SKM-1 treated with dmso at 0.1 percent for 144 hours (cell line): ENCODE measurements around the gene INTS11.

Source experiments
- DNase-seq: peaks from one replicate; lab custom pipeline; 2025; ENCODE audit not compliant: unreplicated experiment; lab: John Stamatoyannopoulos, UW

Gene INTS11

DNA sequence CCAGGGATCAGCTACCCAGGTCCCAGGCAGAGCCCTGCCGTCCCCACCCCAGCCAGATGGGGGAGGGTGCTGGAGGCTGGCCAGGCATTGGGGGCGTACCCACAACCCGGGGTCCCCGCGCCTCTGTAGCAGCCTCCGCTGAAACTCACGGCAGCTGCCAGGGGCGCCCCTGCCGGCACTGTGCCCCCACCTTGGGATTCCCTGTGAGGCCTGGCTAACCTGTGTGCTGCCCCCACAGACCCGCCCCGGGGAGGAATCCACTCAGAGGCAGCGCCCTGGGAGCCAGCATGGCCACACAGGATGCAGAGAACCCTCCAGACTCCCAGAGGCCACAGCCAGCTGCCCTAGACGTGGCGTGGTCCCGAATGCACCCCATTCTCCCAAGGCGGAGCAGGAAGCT, 20.9 kb upstream of the INTS11 start:
- no peak for DNase-seq

GRCh38 chr1:1344655-1345361, 20.3 kb upstream of the INTS11 start:
- peak; percentile 20 for DNase-seq

DNA sequence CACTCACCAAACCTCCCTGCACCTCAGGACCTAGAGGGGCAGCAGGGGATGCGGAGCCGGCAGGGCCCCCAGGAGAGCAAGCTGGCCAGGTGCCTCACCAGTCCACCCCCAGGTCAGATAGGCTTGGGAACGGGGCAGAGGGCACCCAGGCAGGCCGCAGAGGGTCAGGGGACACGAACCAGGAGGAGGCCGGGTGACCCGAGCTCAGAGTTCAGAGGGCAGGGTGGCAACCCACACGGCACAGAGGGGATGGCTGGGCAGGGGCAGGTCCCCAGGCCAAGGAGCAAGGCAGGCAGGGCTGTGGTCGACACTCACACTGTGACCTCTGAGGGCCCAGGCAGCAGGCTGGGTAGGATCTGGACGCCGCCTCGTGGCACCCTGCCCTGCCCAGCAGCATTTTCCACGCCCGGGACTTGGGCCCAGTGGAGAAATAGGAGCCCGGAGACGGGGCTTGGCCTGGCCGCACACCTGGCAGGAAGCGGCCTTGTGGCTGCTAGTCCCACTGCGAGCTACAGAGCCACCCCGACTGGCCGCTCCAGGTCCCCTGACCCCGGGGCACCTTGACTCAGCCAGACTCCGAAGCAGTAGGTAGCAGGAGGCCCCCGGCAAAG, 19.5 kb upstream of the INTS11 start:
- no peak for DNase-seq

GRCh38 chr1:1342584-1343115, 18.2 kb upstream of the INTS11 start:
- DNase-seq, result no peak

GRCh38 chr1:1342061-1342562, 17.7 kb upstream of the INTS11 start:
- DNase-seq, result no peak

- no peak for DNase-seq
Measured at GRCh38 chr1:1341549-1342021, 17.1 kb upstream of the INTS11 start.

GRCh38 chr1:1340791-1341548, 16.5 kb upstream of the INTS11 start:
- no peak for DNase-seq

- DNase-seq, result no peak
Measured at GRCh38 chr1:1340185-1340584, 15.7 kb upstream of the INTS11 start.

DNA sequence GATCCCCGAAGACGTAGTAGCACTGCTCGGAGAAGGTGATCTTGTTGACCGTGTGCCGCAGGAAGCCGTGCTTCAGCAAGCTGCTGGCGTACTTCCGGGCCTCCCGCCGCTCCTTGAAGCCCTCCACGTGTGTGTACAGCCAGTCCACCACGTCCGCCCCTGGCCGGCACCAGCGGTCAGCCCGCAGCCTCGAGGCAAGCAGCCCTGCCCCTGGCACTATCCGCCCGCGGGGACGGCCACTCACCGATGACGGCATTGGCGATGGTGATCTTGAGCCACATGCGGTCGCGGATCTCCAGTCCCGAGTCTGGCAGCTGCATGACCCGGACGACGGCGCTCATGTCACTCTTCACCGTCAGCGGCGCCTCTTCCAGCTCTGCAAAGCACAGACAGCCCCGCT, 13.8 kb upstream of the INTS11 start:
- no peak for DNase-seq

- DNase-seq, result no peak
Measured at GRCh38 chr1:1337793-1338147, 13.3 kb upstream of the INTS11 start.

DNA sequence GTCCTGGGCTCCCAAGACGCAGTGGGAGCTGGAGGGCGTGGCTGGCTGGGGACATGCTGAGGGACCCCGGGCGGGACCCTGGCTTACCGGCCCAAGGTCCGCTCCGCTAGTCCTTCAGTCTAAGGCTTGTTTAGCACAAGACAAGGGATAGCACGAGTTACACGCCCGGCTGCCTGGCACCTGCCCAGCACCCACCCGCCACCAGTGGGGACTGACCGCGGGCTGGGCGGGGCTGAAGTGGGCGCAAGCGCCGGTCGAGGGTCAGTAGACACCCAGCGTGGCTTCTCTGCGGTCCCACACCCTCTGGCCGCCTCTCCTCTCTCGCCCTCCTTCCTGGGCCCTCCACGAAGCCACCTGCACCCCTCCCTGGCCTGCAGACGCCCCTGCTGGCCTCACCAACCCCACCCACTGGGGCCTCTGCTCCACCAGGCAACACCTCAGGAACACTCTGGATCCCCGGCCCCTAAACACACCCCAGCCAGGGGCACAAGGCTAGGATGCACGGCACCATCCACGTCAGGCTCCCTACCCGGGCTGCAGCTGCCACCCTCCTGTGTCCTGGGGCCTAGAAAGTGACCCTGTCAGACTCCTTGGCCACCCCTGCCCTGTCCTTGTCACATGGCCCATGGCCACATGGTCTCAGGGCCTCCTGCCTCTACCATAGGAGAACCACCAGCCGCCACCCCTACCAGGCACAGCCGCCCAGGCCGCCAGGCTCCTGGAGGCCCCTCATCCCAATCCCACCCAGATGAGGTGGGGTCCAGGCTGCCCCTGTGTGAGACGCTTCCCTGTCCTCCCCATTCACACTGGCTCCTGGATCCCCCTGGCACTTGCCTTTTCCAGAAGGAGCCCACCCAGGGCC, 12.7 kb upstream of the INTS11 start:
- no peak for DNase-seq

DNA sequence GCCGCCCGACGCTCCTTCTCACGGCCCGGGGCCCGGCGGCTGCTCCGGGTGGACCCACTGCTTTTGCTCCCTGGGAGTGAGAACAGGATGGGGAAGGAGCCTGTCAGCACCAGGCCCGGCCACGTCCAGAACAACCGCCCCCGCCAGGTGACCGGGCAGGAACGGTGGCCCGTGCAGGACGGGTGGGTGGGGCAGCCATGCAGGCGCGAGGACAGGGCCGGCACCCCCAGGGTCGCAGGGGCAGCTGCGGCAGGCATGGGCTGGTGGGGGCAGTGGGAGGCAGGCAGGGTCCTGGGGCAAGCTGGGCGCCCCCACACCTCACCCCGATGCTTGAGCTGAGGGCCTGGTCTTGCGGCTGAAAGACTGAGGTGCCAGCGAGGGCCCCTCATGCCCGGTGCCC, 12.0 kb upstream of the INTS11 start:
- DNase-seq, result no peak

DNA sequence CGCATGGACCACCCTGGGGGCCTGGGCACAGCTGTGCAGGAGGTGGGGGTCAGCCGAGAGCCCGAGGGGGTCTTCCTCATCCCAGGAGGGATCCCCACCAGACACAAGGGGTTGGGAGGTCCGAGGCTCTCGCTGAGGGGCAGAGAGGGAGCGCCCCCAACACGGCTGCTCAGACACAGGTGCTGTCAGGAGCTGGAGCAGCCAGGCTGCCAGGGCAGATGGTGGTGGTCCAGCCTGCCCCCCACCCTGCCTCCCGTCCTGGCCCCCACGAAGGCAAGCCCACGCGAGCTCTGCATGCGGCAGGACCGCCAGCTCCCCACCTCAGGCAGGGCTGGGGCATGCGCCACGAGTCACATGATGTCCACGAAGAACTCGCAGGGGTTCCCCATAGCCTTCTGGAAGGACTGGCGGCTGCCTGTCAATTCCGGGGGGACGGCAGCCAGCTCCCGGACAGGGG, 11.4 kb upstream of the INTS11 start:
- DNase-seq, result no peak

- DNase-seq, result no peak
Measured at GRCh38 chr1:1335283-1335682, 10.8 kb upstream of the INTS11 start.

DNA sequence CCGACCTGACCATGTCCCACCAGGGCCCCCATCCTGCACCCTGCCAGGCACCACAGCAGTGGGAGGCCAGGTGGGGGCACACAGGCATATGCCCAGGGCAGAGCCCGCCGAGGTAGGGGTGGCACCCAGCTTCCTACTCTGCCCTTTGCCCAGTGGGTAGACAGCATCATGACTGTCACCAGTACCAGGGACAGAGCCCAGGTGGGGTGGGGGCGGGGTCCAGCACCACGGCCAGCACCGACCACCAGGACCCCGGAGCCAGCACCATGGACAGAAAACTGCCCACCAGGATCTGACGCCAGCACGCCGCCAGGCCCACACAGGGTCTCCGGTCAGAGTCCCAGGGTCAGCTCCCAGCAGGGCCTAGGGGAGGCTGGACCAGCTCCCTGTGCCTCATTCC, 10.4 kb upstream of the INTS11 start:
- DNase-seq, result no peak

- no peak for DNase-seq
Measured at GRCh38 chr1:1333551-1334241, 9.2 kb upstream of the INTS11 start.

GRCh38 chr1:1332774-1333480, 8.5 kb upstream of the INTS11 start:
- DNase-seq, result no peak

GRCh38 chr1:1332031-1332755, 7.7 kb upstream of the INTS11 start:
- DNase-seq, result no peak
